ENCODE measurements around the gene GLIPR1L1. TPM values are rescaled to one million over a fixed set of nuclear protein-coding genes. Genes with fewer than 3 reads are reported as not detected.

GLIPR1L1 gene, protein sequence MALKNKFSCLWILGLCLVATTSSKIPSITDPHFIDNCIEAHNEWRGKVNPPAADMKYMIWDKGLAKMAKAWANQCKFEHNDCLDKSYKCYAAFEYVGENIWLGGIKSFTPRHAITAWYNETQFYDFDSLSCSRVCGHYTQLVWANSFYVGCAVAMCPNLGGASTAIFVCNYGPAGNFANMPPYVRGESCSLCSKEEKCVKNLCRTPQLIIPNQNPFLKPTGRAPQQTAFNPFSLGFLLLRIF
- not detected in 2 replicates for total RNA-seq

DNA sequence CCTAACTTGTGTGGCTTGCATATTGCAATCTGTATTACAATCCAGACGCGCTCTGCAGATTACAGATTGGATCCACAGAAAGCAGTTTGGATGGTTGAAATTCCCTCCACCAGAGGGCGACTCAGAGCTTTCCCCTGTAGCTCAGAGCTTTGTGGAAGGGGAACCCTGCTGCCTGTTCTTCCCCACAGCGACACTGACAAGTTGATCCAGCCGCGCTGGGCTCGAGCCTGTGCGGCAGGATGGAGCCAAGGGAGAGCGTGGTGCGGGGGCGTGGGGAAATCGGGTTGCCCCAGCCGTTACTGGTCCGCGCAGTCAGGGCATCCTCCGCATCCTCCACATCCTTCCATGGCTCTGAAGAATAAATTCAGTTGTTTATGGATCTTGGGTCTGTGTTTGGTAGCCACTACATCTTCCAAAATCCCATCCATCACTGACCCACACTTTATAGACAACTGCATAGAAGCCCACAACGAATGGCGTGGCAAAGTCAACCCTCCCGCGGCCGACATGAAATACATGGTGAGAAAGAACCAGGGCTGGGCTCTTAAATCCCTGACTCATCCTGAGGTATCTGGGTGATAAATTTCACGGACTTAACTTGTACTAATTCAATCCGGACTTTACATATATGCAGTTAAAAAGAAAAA, at the start of gene GLIPR1L1:
GLIPR1L1 (plus strand) TSS at position 287 of the 647 bp plus-strand sequence; CDS start at position 346, 59 bp downstream.

GRCh38 chr12:75329918-75330826, 4.3 kb upstream of the GLIPR1L1 start, which contains the start of gene CAPS2:
TSS of gene CAPS2 (minus strand) at chr12:75330324. CDS start at chr12:75326498, 3,826 bp downstream.

GRCh38 chr12:75390899-75391538, 56.5 kb downstream of the GLIPR1L1 start, which contains the start of gene GLIPR1L2:
TSS of gene GLIPR1L2 (plus strand) at chr12:75391089. CDS start at chr12:75391117, 28 bp downstream.

Other genes with a start within 250 kb of the GLIPR1L1 start
- not detected in 2 replicates for gene KCNC2, start 124.8 kb upstream of the GLIPR1L1 start, total RNA-seq
- 2.5 and 3.5 TPM in 2 replicates for gene CAPS2, start 4.3 kb upstream of the GLIPR1L1 start, total RNA-seq
- 0.18 and 0.56 TPM in 2 replicates for gene GLIPR1L2, start 56.4 kb downstream of the GLIPR1L1 start, total RNA-seq
- 46.3 and 50.5 TPM in 2 replicates for gene GLIPR1, start 146.1 kb downstream of the GLIPR1L1 start, total RNA-seq
- 27.7 and 28.8 TPM in 2 replicates for gene KRR1, start 176.9 kb downstream of the GLIPR1L1 start, total RNA-seq